ENCODE results near the gene FOXG1. TPM values are rescaled to one million over a fixed set of nuclear protein-coding genes. Genes with fewer than 3 reads are reported as not detected.

The FOXG1 gene
- total and polyA plus RNA-seq, 9 of the 15 experiments (the other 6 are each of a cell fraction or from before 2014, with no cell fraction given) = 0.56 to 3.7 (median 0.85) TPM

DNA sequence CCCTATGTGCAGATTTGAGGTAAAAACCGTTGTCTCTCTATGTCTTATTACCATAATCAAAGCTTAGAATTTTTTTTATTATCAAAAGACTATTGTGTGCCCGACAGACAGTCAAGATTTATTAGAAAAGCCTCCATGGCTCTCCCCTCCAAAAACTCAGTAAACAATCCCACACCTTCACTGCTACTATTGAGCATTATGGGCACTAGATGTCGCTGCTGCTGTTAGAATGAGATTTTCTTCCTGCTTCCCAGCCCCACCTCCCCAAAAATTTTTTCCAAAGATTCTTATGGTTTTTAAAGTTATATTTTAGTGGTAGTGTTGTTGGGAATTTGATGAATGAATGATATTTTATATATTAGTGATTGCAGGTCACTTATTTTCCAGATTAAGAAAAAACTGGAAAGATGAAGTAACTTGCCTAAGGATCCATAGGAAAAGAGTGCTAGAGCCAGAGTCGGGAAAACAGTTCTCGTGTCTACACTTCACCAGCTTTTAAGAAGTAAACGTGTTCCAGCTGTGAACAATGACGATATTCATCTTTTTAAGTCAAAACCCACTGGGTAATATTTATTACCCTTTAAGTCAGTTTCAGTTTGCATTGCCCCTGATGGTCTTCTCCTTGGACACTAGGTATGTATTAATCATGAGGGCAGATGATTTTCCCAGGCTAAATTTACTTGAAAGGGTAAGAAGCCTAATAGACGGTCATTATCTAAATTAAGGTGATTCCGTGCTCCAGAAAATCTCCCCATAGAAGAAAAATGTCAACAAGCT is 12.2 kb upstream of the FOXG1 start:
- Histone ChIP-seq H3K9me3 (replicated peaks; ENCODE audit: control insufficient read depth, insufficient read depth, low read depth, low read length) (no peaks in the 10 kb centered on the region), H2AFZ (ENCODE audit: low read depth, low read length) (no peak overlapping the region), H3K27me3 (ENCODE audit: control insufficient read depth in 2 of 2, insufficient read depth in 2 of 2, low read length in 2 of 2) (no peaks in the 10 kb centered on the region), H3K27ac (ENCODE audit: extremely low read depth, low read depth, low read length) (no peak overlapping the region), H3K4me2 (ENCODE audit: insufficient read depth, low read length) (no peak overlapping the region), H3K4me3 (no peak overlapping the region), H3K9me1 (ENCODE audit: control insufficient read depth, insufficient read depth, low read length) (no peaks in the 10 kb centered on the region), H4K20me1 (replicated peaks; ENCODE audit: control insufficient read depth, insufficient read depth, low read length) (no peaks in the 10 kb centered on the region), H3K4me1 (replicated peaks in 1 of 2; ENCODE audit: control insufficient read depth in 2 of 2, insufficient read depth in 2 of 2, low read length in 2 of 2) (no peaks in the 10 kb centered on the region), H3K36me3 (ENCODE audit: control insufficient read depth, insufficient read depth, low read length) (no peaks in the 10 kb centered on the region), H3K9ac (ENCODE audit: insufficient read depth in 1 of 2, low read depth in 2 of 2, low read length in 2 of 2) (no peak overlapping the region), H3K79me2 (ENCODE audit: control insufficient read depth, insufficient read depth, low read length) (no peaks in the 10 kb centered on the region)
- ChIA-PET POLR2A (no interaction called here), CTCF (ENCODE audit: low intra/inter-chr PET ratio) (interaction anchor here (0.5 to 1.0 kb wide), 3 partner anchors 261 to 1460 kb away, joined by 3 to 5 read pairs (median 4); no protein-coding TSS in a partner anchor)
- WGBS (ENCODE audit: insufficient coverage, low coverage, missing lambda C conversion rate) = 7% methylated on average over 9 of the region's 9 CpGs
- BruUV-seq (replicated peaks) = no TSS peak
- peak; percentile 44 to 60 (median 47) for DNase-seq (ENCODE audit: extremely low read depth in 1 of 4, low spot score in 3 of 4)
- FAIRE-seq = peak; percentile 70
- in situ Hi-C loops (cut with MboI) = loop anchor here (10.0 to 25.0 kb wide), 3 partner anchors 458 to 1458 kb away; no protein-coding TSS in a partner anchor
- peak; percentile 87 for ATAC-seq
- intact Hi-C loops (cut with micrococcal nuclease) = loop anchor here (1.0 to 10.0 kb wide), 6 partner anchors 260 to 1460 kb away; no protein-coding TSS in a partner anchor
- TF ChIP-seq, protein P1, sequence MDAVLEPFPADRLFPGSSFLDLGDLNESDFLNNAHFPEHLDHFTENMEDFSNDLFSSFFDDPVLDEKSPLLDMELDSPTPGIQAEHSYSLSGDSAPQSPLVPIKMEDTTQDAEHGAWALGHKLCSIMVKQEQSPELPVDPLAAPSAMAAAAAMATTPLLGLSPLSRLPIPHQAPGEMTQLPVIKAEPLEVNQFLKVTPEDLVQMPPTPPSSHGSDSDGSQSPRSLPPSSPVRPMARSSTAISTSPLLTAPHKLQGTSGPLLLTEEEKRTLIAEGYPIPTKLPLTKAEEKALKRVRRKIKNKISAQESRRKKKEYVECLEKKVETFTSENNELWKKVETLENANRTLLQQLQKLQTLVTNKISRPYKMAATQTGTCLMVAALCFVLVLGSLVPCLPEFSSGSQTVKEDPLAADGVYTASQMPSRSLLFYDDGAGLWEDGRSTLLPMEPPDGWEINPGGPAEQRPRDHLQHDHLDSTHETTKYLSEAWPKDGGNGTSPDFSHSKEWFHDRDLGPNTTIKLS (IDR thresholded peaks at IDR 0.05; ENCODE audit: borderline replicate concordance, low read depth) = no peak
- no peak for TF ChIP-seq TAL1 (IDR thresholded peaks at IDR 0.05)
- TF ChIP-seq, protein P2, sequence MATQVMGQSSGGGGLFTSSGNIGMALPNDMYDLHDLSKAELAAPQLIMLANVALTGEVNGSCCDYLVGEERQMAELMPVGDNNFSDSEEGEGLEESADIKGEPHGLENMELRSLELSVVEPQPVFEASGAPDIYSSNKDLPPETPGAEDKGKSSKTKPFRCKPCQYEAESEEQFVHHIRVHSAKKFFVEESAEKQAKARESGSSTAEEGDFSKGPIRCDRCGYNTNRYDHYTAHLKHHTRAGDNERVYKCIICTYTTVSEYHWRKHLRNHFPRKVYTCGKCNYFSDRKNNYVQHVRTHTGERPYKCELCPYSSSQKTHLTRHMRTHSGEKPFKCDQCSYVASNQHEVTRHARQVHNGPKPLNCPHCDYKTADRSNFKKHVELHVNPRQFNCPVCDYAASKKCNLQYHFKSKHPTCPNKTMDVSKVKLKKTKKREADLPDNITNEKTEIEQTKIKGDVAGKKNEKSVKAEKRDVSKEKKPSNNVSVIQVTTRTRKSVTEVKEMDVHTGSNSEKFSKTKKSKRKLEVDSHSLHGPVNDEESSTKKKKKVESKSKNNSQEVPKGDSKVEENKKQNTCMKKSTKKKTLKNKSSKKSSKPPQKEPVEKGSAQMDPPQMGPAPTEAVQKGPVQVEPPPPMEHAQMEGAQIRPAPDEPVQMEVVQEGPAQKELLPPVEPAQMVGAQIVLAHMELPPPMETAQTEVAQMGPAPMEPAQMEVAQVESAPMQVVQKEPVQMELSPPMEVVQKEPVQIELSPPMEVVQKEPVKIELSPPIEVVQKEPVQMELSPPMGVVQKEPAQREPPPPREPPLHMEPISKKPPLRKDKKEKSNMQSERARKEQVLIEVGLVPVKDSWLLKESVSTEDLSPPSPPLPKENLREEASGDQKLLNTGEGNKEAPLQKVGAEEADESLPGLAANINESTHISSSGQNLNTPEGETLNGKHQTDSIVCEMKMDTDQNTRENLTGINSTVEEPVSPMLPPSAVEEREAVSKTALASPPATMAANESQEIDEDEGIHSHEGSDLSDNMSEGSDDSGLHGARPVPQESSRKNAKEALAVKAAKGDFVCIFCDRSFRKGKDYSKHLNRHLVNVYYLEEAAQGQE (IDR thresholded peaks at IDR 0.05; ENCODE audit: borderline replicate concordance) = peak; percentile 38; the same call in 1 of the 2 replicates
- TF ChIP-seq, protein P2 (CRISPR knock-in tag; IDR thresholded peaks at IDR 0.05; ENCODE audit: low read depth) = no peak
- no peak for TF ChIP-seq ZNF586 (CRISPR knock-in tag; conservative IDR thresholded peaks at IDR 0.05)
- TF ChIP-seq ZNF197 (CRISPR knock-in tag; IDR thresholded peaks at IDR 0.05; ENCODE audit: low read depth) = no peak
- no peak for TF ChIP-seq CBX8 (IDR thresholded peaks at IDR 0.05; ENCODE audit: borderline replicate concordance, extremely low read depth, low read depth, low read length, poor library complexity, severe bottlenecking)
